Mesendoderm (in vitro differentiated cells): ENCODE results near the gene INTU.
"Not testable (repeated sequence)": the region's sequence is repeated elsewhere in the genome, so short reads cannot be mapped to it uniquely, and the experiment has no call there.

Experiments used
- DNase-seq: peaks from one replicate; pipeline ENCODE4 v3.0.0; 2013
- H2AK5ac ChIP-seq: 2 replicates; pipeline ENCODE4 v1.6.1; 2013; ENCODE audit warnings: low read length, inconsistent platforms
- H2BK120ac ChIP-seq: 2 replicates; pipeline ENCODE4 v1.6.1; 2013; ENCODE audit warnings: low read depth, mild to moderate bottlenecking, low read length, moderate library complexity, mixed read lengths
- H2BK15ac ChIP-seq: replicated peaks from 2 replicates; pipeline ENCODE4 v1.6.1; 2013; ENCODE audit warnings: low read depth, mild to moderate bottlenecking, moderate library complexity
- H2BK5ac ChIP-seq: 2 replicates; pipeline ENCODE4 v1.6.1; 2013; ENCODE audit warnings: low read length, inconsistent platforms
- H3K18ac ChIP-seq: 2 replicates; pipeline ENCODE4 v1.6.1; 2013; ENCODE audit warnings: mild to moderate bottlenecking, low read length, mixed read lengths
- H3K23ac ChIP-seq: one replicate; pipeline ENCODE4 v1.6.1; 2013; ENCODE audit warnings: low read length
- H3K27ac ChIP-seq: 2 replicates; pipeline ENCODE4 v1.5.1; 2013; ENCODE audit warnings: low read depth, mild to moderate bottlenecking, inconsistent platforms, low read length, moderate library complexity
- H3K27me3 ChIP-seq: 2 replicates; pipeline ENCODE4 v1.6.1; 2013; ENCODE audit warnings: low read length, control low read depth, mild to moderate bottlenecking, inconsistent platforms; ENCODE audit not compliant: insufficient read depth, poor library complexity
- H3K36me3 ChIP-seq: 2 replicates; pipeline ENCODE4 v1.6.1; 2013; ENCODE audit warnings: low read length, inconsistent platforms; ENCODE audit not compliant: control insufficient read depth, insufficient read depth
- H3K4ac ChIP-seq: one replicate; pipeline ENCODE4 v1.6.1; 2013; ENCODE audit warnings: low read depth, mild to moderate bottlenecking, low read length, moderate library complexity
- H3K4me1 ChIP-seq: 2 replicates; pipeline ENCODE4 v1.6.1; 2013; ENCODE audit warnings: low read depth, low read length, inconsistent platforms; ENCODE audit not compliant: control insufficient read depth
- H3K4me2 ChIP-seq: 2 replicates; pipeline ENCODE4 v1.6.1; 2013; ENCODE audit warnings: low read length
- H3K4me3 ChIP-seq: 2 replicates; pipeline ENCODE4 v1.5.1; 2013; ENCODE audit warnings: mild to moderate bottlenecking, low read length
- H3K56ac ChIP-seq: one replicate; pipeline ENCODE4 v1.6.1; 2013; ENCODE audit warnings: low read length
- H3K79me1 ChIP-seq: 2 replicates; pipeline ENCODE4 v1.6.1; 2013; ENCODE audit warnings: low read length, inconsistent platforms
- H3K79me2 ChIP-seq: 2 replicates; pipeline ENCODE4 v1.6.1; 2013; ENCODE audit warnings: mild to moderate bottlenecking, low read length; ENCODE audit not compliant: control insufficient read depth, insufficient read depth
- H3K9ac ChIP-seq: 2 replicates; pipeline ENCODE4 v1.6.1; 2013; ENCODE audit warnings: low read length, inconsistent platforms
- H4K5ac ChIP-seq: one replicate; pipeline ENCODE4 v1.6.1; 2013; ENCODE audit warnings: low read length
- H4K8ac ChIP-seq: one replicate; pipeline ENCODE4 v1.6.1; 2013; ENCODE audit warnings: low read depth, mild to moderate bottlenecking, control low read depth, low read length, moderate library complexity
- WGBS: extraction: QIAGEN DNeasy Blood & Tissue Kit; methylation state at CpG from one replicate; pipeline ENCODE4 v1.1.7; 2013; ENCODE audit warnings: low lambda C conversion rate, missing lambda C conversion rate; ENCODE audit not compliant: insufficient coverage; ENCODE audit errors: extremely low coverage; 5-methylcytosine and 5-hydroxymethylcytosine counted together

INTU gene

DNA sequence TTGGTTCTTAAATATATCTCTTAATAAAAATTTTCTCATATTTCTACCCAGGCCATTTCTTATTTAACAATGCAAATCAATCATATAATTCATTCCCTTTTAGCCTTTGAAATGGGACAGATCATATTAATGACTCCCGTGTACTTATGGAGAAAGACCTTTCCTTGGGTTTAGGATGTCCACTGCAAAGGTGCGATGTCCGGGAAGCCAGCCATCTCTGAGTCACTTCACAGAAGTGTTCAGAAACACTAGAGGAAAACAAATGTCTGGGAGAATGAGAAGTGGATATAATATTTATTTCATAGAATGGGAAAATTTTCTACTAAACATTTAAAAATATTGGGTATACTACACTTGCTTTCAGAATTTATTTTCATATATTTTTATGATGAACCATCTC is 15.3 kb downstream of the INTU start:
- no peaks in the 10 kb centered on the region for H3K4me1 ChIP-seq
- no peak overlapping the region for H3K23ac ChIP-seq
- H2AK5ac ChIP-seq: no peak overlapping the region
- no peak overlapping the region for H3K18ac ChIP-seq
- no peak overlapping the region for H3K4me3 ChIP-seq
- no peak overlapping the region for H4K8ac ChIP-seq
- H3K9ac ChIP-seq: no peak overlapping the region
- H2BK120ac ChIP-seq: no peak overlapping the region
- H3K27ac ChIP-seq: no peak overlapping the region
- no peak overlapping the region for H2BK15ac ChIP-seq
- H3K36me3 ChIP-seq: no peaks in the 10 kb centered on the region
- H3K79me1 ChIP-seq: no peaks in the 10 kb centered on the region
- no peak overlapping the region for H3K4ac ChIP-seq
- no peaks in the 10 kb centered on the region for H3K79me2 ChIP-seq
- WGBS: no CpG with 5 or more reads among the region's 3 CpGs
- H3K4me2 ChIP-seq: no peak overlapping the region
- no peak for DNase-seq
- no peak overlapping the region for H2BK5ac ChIP-seq
- no peak overlapping the region for H4K5ac ChIP-seq
- H3K27me3 ChIP-seq: no peaks in the 10 kb centered on the region
- H3K56ac ChIP-seq: no peak overlapping the region

DNA sequence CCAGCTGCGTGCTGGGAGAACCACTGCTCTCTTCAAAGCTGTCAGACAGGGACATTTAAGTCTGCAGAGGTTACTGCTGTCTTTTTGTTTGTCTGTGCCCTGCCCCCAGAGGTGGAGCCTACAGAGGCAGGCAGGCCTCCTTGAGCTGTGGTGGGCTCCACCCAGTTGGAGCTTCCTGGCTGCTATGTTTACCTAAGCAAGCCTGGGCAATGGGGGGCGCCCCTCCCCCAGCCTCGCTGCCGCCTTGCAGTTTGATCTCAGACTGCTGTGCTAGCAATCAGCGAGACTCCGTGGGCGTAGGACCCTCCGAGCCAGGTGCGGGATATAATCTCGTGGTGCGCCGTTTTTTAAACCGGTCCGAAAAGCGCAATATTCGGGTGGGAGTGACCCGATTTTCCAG is 22.8 kb downstream of the INTU start:
- H3K4ac ChIP-seq, H3K56ac ChIP-seq, H3K23ac ChIP-seq, H4K5ac ChIP-seq, H3K79me2 ChIP-seq, H3K79me1 ChIP-seq, H2BK15ac ChIP-seq, H2BK5ac ChIP-seq, DNase-seq, H2BK120ac ChIP-seq, H3K9ac ChIP-seq, H3K18ac ChIP-seq, H3K27ac ChIP-seq, H3K27me3 ChIP-seq, H2AK5ac ChIP-seq, H3K36me3 ChIP-seq, H3K4me2 ChIP-seq, H3K4me3 ChIP-seq, H3K4me1 ChIP-seq, H4K8ac ChIP-seq: not testable (repeated sequence)
- WGBS: no CpG with 5 or more reads among the region's 17 CpGs

DNA sequence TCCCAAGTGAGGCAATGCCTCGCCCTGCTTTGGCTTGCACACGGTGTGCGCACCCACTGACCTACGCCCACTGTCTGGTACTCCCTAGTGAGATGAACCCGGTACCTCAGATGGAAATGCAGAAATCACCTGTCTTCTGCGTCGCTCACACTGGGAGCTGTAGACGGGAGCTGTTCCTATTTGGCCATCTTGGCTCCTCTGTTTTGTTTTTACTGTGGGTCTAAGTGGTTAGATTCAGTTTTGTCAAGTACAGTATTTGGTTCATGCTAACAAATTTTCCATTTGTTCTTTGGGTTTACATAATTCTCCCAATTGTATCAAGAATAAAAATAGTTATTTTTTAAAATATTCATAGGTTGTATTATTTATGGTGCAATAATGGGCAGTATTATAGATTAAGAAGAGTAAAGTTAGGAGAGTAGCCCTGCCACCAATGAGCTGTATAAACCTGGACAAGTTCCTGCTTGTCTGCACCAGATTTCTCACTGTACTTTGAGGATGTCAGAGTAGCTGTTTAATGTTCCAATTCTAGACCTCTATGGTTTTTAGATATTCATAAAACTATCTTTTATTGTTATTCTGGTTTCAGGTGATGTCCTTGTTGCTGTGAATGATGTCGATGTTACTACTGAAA is 23.4 kb downstream of the INTU start:
- H3K4me1 ChIP-seq: no peaks in the 10 kb centered on the region
- no CpG with 5 or more reads among the region's 9 CpGs for WGBS
- no peak overlapping the region for H3K4ac ChIP-seq
- no peaks in the 10 kb centered on the region for H3K79me2 ChIP-seq
- no peaks in the 10 kb centered on the region for H3K79me1 ChIP-seq
- H3K27me3 ChIP-seq: no peaks in the 10 kb centered on the region
- H3K27ac ChIP-seq: no peak overlapping the region
- H2BK15ac ChIP-seq: no peak overlapping the region
- no peak overlapping the region for H2BK120ac ChIP-seq
- DNase-seq: no peak
- no peak overlapping the region for H3K23ac ChIP-seq
- no peak overlapping the region for H2BK5ac ChIP-seq
- H3K56ac ChIP-seq: no peak overlapping the region
- no peak overlapping the region for H4K8ac ChIP-seq
- no peak overlapping the region for H2AK5ac ChIP-seq
- no peaks in the 10 kb centered on the region for H3K36me3 ChIP-seq
- H3K4me3 ChIP-seq: no peak overlapping the region
- H3K9ac ChIP-seq: no peak overlapping the region
- H4K5ac ChIP-seq: no peak overlapping the region
- H3K18ac ChIP-seq: no peak overlapping the region
- no peak overlapping the region for H3K4me2 ChIP-seq

DNA sequence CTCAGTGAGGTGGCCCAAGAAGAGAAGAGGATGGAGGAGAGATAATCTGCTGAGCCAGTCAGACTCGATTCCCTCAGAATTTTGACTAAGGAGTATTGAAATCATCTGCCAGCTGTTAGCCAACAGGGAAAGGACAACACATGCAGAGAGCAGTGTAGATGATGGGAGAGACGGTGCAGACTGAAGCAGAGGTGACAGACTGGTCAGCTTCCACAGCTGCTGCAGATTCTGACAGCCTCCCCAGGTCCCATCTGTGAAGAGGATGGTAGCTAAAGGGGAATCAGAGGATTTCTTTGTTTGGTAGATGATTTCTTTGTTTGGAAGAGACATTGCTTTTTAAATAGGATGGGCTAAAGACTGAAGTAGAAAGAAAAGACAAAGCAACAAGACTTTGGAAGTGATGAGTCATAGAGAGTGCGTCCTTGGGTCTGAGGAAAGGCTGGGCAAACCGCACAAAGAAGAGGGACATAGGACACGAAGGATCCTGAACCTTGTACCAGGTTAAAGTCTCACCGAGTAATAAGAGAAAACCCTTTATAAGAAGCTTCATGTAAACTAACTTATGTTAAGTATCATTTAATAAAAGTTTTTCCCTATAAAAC is 27.6 kb downstream of the INTU start:
- H3K4ac ChIP-seq: no peak overlapping the region
- no peaks in the 10 kb centered on the region for H3K79me2 ChIP-seq
- H3K79me1 ChIP-seq: no peaks in the 10 kb centered on the region
- H3K36me3 ChIP-seq: no peaks in the 10 kb centered on the region
- H3K27me3 ChIP-seq: no peaks in the 10 kb centered on the region
- H2AK5ac ChIP-seq: no peak overlapping the region
- H2BK120ac ChIP-seq: no peak overlapping the region
- H3K23ac ChIP-seq: no peak overlapping the region
- no peak overlapping the region for H4K8ac ChIP-seq
- no CpG with 5 or more reads among the region's 6 CpGs for WGBS
- no peak overlapping the region for H3K18ac ChIP-seq
- no peaks in the 10 kb centered on the region for H3K4me1 ChIP-seq
- H4K5ac ChIP-seq: no peak overlapping the region
- H3K4me2 ChIP-seq: no peak overlapping the region
- H3K4me3 ChIP-seq: no peak overlapping the region
- DNase-seq: peak; percentile 16
- H3K56ac ChIP-seq: no peak overlapping the region
- H3K9ac ChIP-seq: no peak overlapping the region
- H2BK15ac ChIP-seq: no peak overlapping the region
- no peak overlapping the region for H3K27ac ChIP-seq
- H2BK5ac ChIP-seq: no peak overlapping the region

DNA sequence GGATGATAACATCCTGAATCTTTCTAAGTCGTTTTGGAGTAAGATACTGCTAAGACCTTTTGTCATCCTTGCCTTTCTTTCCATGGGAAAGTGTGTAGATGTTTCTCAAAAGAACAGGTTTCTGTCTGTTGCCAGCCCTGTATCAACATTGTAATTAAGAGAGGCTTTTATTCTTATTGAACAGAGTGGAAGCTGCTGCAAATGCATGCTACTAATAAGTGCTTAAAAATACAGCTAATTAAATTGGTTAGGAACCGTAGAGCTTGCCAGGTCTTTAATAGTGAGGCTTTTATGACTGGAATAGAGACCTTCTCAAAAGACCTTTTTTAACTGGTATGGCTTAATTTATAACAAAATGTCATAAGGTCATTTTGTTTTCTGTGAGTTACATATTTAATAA is 34.4 kb downstream of the INTU start:
- H3K4me3 ChIP-seq: no peak overlapping the region
- no peak overlapping the region for H3K27ac ChIP-seq
- no peaks in the 10 kb centered on the region for H3K4me1 ChIP-seq
- H3K23ac ChIP-seq: no peak overlapping the region
- no peaks in the 10 kb centered on the region for H3K27me3 ChIP-seq
- no peak overlapping the region for H3K56ac ChIP-seq
- DNase-seq: no peak
- no peaks in the 10 kb centered on the region for H3K36me3 ChIP-seq
- H3K79me2 ChIP-seq: no peaks in the 10 kb centered on the region
- H2BK15ac ChIP-seq: no peak overlapping the region
- no peak overlapping the region for H2BK120ac ChIP-seq
- H3K4me2 ChIP-seq: no peak overlapping the region
- no peak overlapping the region for H3K4ac ChIP-seq
- WGBS: no CpG with 5 or more reads among the region's 2 CpGs
- H3K18ac ChIP-seq: no peak overlapping the region
- H2AK5ac ChIP-seq: no peak overlapping the region
- H4K5ac ChIP-seq: no peak overlapping the region
- H4K8ac ChIP-seq: no peak overlapping the region
- H2BK5ac ChIP-seq: no peak overlapping the region
- no peak overlapping the region for H3K9ac ChIP-seq
- H3K79me1 ChIP-seq: no peaks in the 10 kb centered on the region

DNA sequence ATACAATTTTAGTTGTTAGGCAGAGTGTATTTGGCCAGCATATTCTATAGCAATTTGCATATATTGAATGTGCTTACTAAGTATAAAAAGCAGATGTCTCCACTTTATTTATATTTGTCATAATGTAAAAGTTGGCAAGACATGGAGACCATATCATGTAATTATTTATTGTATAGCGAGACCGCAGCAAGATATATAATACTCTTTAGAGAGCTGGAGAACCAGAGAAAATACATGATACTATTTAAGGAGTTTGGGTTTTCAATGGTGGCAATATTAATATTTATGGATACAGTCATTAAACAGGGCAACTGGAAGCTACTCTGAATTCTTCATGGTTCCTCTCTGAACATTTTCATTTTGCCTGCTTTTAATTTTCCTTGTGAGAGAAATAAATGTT is 35.0 kb downstream of the INTU start:
- Histone ChIP-seq H4K5ac (no peak overlapping the region), H3K27me3 (no peaks in the 10 kb centered on the region), H3K36me3 (no peaks in the 10 kb centered on the region), H3K4me2 (no peak overlapping the region), H3K4me1 (no peaks in the 10 kb centered on the region), H2AK5ac (no peak overlapping the region), H3K4me3 (no peak overlapping the region), H3K27ac (no peak overlapping the region), H2BK15ac (no peak overlapping the region), H3K9ac (no peak overlapping the region), H3K56ac (no peak overlapping the region), H3K79me1 (no peaks in the 10 kb centered on the region), H3K18ac (no peak overlapping the region), H3K23ac (no peak overlapping the region), H2BK120ac (no peak overlapping the region), H3K4ac (no peak overlapping the region), H3K79me2 (no peaks in the 10 kb centered on the region), H4K8ac (no peak overlapping the region), H2BK5ac (no peak overlapping the region)
- no peak for DNase-seq
- WGBS: no CpG with 5 or more reads among the region's 2 CpGs
